ENCODE results near the gene KIF3B. TPM values are rescaled to one million over a fixed set of nuclear protein-coding genes. Genes with fewer than 3 reads are reported as not detected.
A peak's percentile ranks its signal among the peaks of the same experiment; 100 is the strongest.

The KIF3B gene
- total RNA-seq, 1 experiment from 2014 or later: 24.3 TPM

DNA sequence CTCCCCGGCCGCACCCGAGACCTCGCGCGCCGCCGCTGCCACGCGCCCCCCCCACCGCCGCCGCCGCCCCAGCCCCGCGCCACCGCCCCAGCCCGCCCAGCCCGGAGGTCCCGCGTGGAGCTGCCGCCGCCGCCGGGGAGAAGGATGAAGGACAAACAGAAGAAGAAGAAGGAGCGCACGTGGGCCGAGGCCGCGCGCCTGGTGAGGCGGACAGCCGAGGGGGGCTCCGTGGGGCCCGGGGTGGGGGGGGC lies 81.1 kb downstream of the KIF3B start:
- Histone ChIP-seq H3K36me3 (ENCODE audit: insufficient read depth, low read length, poor library complexity, severe bottlenecking) (no peaks in the 10 kb centered on the region), H3K4me3 (ENCODE audit: low read depth, low read length, poor library complexity, severe bottlenecking) (peak overlapping the region; percentile 92), H3K27ac (ENCODE audit: low read depth, low read length, poor library complexity, severe bottlenecking) (peak overlapping the region; percentile 97), H3K4me1 (ENCODE audit: insufficient read depth, low read length, poor library complexity, severe bottlenecking) (peaks cover 31% of the 10 kb centered on the region), H3K9me3 (ENCODE audit: low read depth, low read length, poor library complexity, severe bottlenecking) (no peaks in the 10 kb centered on the region), H3K27me3 (replicated peaks; ENCODE audit: insufficient read depth, low read depth, low read length, poor library complexity) (no peaks in the 10 kb centered on the region)
- CTCF ChIA-PET: no interaction called here
- intact Hi-C loops (cut with micrococcal nuclease; ENCODE audit: unreplicated experiment): no loop called here
- POLR2A ChIA-PET (ENCODE audit: low non-redundant PET): no interaction called here
- no TSS peak for BruUV-seq (replicated peaks)
- no peak for DNase-seq (ENCODE audit: low spot score)
- TF ChIP-seq, protein P1, sequence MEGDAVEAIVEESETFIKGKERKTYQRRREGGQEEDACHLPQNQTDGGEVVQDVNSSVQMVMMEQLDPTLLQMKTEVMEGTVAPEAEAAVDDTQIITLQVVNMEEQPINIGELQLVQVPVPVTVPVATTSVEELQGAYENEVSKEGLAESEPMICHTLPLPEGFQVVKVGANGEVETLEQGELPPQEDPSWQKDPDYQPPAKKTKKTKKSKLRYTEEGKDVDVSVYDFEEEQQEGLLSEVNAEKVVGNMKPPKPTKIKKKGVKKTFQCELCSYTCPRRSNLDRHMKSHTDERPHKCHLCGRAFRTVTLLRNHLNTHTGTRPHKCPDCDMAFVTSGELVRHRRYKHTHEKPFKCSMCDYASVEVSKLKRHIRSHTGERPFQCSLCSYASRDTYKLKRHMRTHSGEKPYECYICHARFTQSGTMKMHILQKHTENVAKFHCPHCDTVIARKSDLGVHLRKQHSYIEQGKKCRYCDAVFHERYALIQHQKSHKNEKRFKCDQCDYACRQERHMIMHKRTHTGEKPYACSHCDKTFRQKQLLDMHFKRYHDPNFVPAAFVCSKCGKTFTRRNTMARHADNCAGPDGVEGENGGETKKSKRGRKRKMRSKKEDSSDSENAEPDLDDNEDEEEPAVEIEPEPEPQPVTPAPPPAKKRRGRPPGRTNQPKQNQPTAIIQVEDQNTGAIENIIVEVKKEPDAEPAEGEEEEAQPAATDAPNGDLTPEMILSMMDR (conservative IDR thresholded peaks at IDR 0.05; ENCODE audit: low read depth, low read length): no peak
- no peak for TF ChIP-seq EZH2 (IDR thresholded peaks at IDR 0.05; ENCODE audit: borderline replicate concordance, low read depth, low read length, poor library complexity, severe bottlenecking)

DNA sequence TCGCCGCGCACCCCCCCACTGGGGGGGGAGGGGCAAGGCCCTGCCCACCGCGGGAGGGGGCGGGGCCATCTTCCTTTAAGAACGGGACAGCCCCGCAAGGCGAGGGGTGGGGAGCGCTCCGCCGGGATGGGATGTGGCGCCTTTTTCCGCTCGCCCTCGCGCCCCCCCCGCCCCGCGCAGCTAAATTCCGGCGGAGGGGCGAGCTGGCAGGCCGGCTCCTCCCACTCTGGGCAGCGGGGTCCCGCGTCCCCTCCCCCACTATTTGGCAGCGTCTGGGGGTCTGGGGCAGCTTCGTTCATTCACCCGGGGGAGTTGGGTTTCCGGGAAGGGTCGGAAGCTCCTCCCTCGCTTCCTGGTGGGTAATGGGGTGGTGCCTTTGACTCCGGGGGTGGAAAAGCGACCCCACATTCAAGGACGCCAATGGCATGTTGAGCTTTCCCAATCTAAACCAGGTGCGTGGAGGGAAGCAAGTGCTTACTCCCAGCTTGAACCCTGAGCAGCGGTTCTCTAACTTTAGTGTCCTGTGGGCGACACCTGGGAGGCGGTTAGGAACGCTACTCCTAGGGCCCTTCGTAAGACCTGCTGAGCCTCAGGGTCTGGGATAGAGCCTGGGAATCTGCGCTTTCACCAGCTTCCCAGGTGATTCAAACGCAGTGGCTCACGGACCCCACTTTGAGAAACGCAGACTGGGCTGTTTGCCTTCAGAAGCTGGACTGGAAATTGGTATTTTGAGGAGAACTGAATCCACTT lies 81.6 kb downstream of the KIF3B start:
- TF ChIP-seq EZH2 (IDR thresholded peaks at IDR 0.05; ENCODE audit: borderline replicate concordance, low read depth, low read length, poor library complexity, severe bottlenecking): no peak
- TF ChIP-seq, protein P1 (conservative IDR thresholded peaks at IDR 0.05; ENCODE audit: low read depth, low read length): no peak
- H3K4me3 ChIP-seq (ENCODE audit: low read depth, low read length, poor library complexity, severe bottlenecking): peak overlapping the region; percentile 92
- H3K27me3 ChIP-seq (replicated peaks; ENCODE audit: insufficient read depth, low read depth, low read length, poor library complexity): no peaks in the 10 kb centered on the region
- BruUV-seq (replicated peaks): no TSS peak
- H3K9me3 ChIP-seq (ENCODE audit: low read depth, low read length, poor library complexity, severe bottlenecking): no peaks in the 10 kb centered on the region
- peak overlapping the region; percentile 97 for H3K27ac ChIP-seq (ENCODE audit: low read depth, low read length, poor library complexity, severe bottlenecking)
- H3K36me3 ChIP-seq (ENCODE audit: insufficient read depth, low read length, poor library complexity, severe bottlenecking): no peaks in the 10 kb centered on the region
- peak; percentile 84 for DNase-seq (ENCODE audit: low spot score)
- peaks cover 31% of the 10 kb centered on the region for H3K4me1 ChIP-seq (ENCODE audit: insufficient read depth, low read length, poor library complexity, severe bottlenecking)
- POLR2A ChIA-PET (ENCODE audit: low non-redundant PET): no interaction called here
- intact Hi-C loops (cut with micrococcal nuclease; ENCODE audit: unreplicated experiment): no loop called here
- CTCF ChIA-PET: interaction anchor here (0.7 kb wide), 1 partner anchor 1173 kb away, joined by 3 read pairs; no protein-coding TSS in a partner anchor

DNA sequence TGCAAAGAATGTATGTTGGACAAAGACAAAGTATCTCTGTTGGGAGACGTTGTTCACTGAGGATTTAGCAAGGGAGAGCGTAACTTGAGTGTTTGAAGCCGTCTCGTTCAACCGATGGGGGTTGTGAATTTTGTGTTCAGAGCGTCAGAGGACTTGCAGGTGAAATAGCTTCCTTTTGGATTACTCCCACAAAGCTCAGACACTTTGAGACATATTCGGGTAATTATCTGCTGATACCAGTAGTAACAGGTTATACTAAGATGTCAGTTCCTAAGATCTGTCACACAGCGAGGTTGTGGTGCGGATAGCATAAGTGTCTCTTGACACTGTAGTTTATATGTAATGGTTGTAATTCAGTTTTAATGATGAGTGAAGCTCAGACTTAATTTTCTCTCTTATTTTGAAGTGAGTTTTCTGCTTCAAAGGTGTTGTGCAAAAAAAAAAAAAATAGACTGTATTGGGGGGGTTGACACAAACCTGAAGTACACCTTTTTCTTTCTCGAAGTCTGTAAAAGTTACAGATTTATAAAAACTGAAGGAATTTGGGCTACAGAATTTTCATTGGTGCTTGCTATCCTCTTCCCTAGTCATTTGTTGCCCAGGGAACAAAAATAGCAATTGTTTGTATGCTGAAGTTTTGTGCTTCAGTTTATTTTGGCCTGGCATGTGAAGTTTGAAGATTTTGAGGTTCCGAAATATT lies 82.3 kb downstream of the KIF3B start:
- TSS peak; percentile 57 for BruUV-seq (replicated peaks)
- H3K27me3 ChIP-seq (replicated peaks; ENCODE audit: insufficient read depth, low read depth, low read length, poor library complexity): no peaks in the 10 kb centered on the region
- no peaks in the 10 kb centered on the region for H3K9me3 ChIP-seq (ENCODE audit: low read depth, low read length, poor library complexity, severe bottlenecking)
- intact Hi-C loops (cut with micrococcal nuclease; ENCODE audit: unreplicated experiment): no loop called here
- peak; percentile 34 for DNase-seq (ENCODE audit: low spot score)
- peak overlapping the region; percentile 97 for H3K27ac ChIP-seq (ENCODE audit: low read depth, low read length, poor library complexity, severe bottlenecking)
- H3K4me1 ChIP-seq (ENCODE audit: insufficient read depth, low read length, poor library complexity, severe bottlenecking): peaks cover 25% of the 10 kb centered on the region
- H3K4me3 ChIP-seq (ENCODE audit: low read depth, low read length, poor library complexity, severe bottlenecking): peak overlapping the region; percentile 92
- H3K36me3 ChIP-seq (ENCODE audit: insufficient read depth, low read length, poor library complexity, severe bottlenecking): no peaks in the 10 kb centered on the region
- ChIA-PET POLR2A (ENCODE audit: low non-redundant PET) (no interaction called here), CTCF (no interaction called here)
- no peak for TF ChIP-seq EZH2 (IDR thresholded peaks at IDR 0.05; ENCODE audit: borderline replicate concordance, low read depth, low read length, poor library complexity, severe bottlenecking)

Data from A673 (cell line).